Lower leg skin (tissue), 3 donors: ENCODE data around the gene CDAN1.

Experiments used
- CTCF ChIP-seq, 3 donors: fragments of 450-650 bp; IDR thresholded peaks; one replicate each; pipeline ENCODE4 v1.5.1; 2016; ENCODE audit warnings: antibody characterized with exemption in 3 of 3, mild to moderate bottlenecking in 3 of 3, moderate library complexity in 2 of 3
- POLR2A ChIP-seq, 2 donors: fragments of 450-650 bp; IDR thresholded peaks; one replicate each; pipeline ENCODE4 v1.6.1; 2016 to 2017; ENCODE audit warnings: antibody characterized with exemption in 2 of 2, mild to moderate bottlenecking in 1 of 2, moderate library complexity in 1 of 2

GRCh38 chr15:42731461-42731860 is 5.5 kb downstream of the CDAN1 start:
- TF ChIP-seq POLR2A (IDR thresholded peaks at IDR 0.05) = no peak
- no peak for TF ChIP-seq CTCF (IDR thresholded peaks at IDR 0.05)
